SK-N-SH (cell line): ENCODE measurements around the gene PRR12. TPM values are rescaled to one million over a fixed set of nuclear protein-coding genes. Genes with fewer than 3 reads are reported as not detected.
A peak's percentile ranks its signal among the peaks of the same experiment; 100 is the strongest.

Experiments used
- CTCF ChIA-PET: fragments of 300-600, 350-600 bp; formaldehyde crosslinking; extraction: SDS; loops from one replicate; lab custom pipeline; 2021; lab: Yijun Ruan, JAX
- POLR2A ChIA-PET: fragments of 350-600 bp; sonication (Branson Sonifier 250); formaldehyde crosslinking; extraction: SDS; loops from one replicate; lab custom pipeline; 2020; ENCODE audit warnings: antibody characterized with exemption, inconsistent platforms; lab: Yijun Ruan, JAX
- DNase-seq: peaks from one replicate; pipeline ENCODE4 v3.0.0; 2012
- H2AFZ ChIP-seq: fragments of 200-600 bp; sonication (generic); 2 replicates; pipeline ENCODE4 v1.8.1; 2016; ENCODE audit warnings: antibody characterized with exemption, mild to moderate bottlenecking, low read depth
- H3F3A ChIP-seq: fragments of 200-600 bp; sonication (generic); replicated peaks from 2 replicates; pipeline ENCODE3; 2016; ENCODE audit warnings: antibody characterized with exemption, mild to moderate bottlenecking; ENCODE audit not compliant: insufficient read depth
- H3K27ac ChIP-seq, 2 experiments: fragments of 200-500 bp in 1 of 2; fragments of 200-600 bp in 1 of 2; sonication (Bioruptor generic) in 1 of 2; sonication (generic), shearing (Covaris generic) in 1 of 2; 2 replicates each; pipeline versions ENCODE4 v1.5.1 to v1.6.1; 2014 to 2016; ENCODE audit warnings: low read depth in 2 of 2, inconsistent platforms in 1 of 2, low read length in 1 of 2, mild to moderate bottlenecking in 1 of 2, mixed read lengths in 1 of 2
- H3K27me3 ChIP-seq: fragments of 200-600 bp; sonication (generic), shearing (Covaris generic); 2 replicates; pipeline ENCODE4 v1.6.1; 2016; ENCODE audit warnings: mixed run types; ENCODE audit not compliant: insufficient read depth
- H3K36me3 ChIP-seq, 2 experiments: fragments of 200-500 bp in 1 of 2; fragments of 200-600 bp in 1 of 2; sonication (Bioruptor generic) in 1 of 2; sonication (generic) in 1 of 2; replicated peaks in 1 of 2; 2 replicates each; pipeline versions ENCODE3 to v1.5.1; 2014 to 2016; ENCODE audit warnings: low read length in 1 of 2, mild to moderate bottlenecking in 1 of 2; ENCODE audit not compliant: insufficient read depth in 2 of 2, control insufficient read depth in 1 of 2
- H3K4me1 ChIP-seq, 2 experiments: fragments of 200-500 bp in 1 of 2; fragments of 200-600 bp in 1 of 2; sonication (Bioruptor generic) in 1 of 2; sonication (generic), shearing (Covaris generic) in 1 of 2; 2 replicates each; pipeline versions ENCODE4 v1.5.1 to v1.6.1; 2014 to 2016; ENCODE audit warnings: low read depth in 1 of 2, low read length in 1 of 2, mixed run types in 1 of 2; ENCODE audit not compliant: insufficient read depth in 2 of 2, control insufficient read depth in 1 of 2
- H3K4me2 ChIP-seq: fragments of 200-600 bp; sonication (generic), shearing (Covaris generic); 2 replicates; pipeline ENCODE4 v1.6.1; 2017; ENCODE audit warnings: mixed run types
- H3K4me3 ChIP-seq, 2 experiments: fragments of 200-500 bp in 1 of 2; fragments of 200-600 bp in 1 of 2; sonication (Bioruptor generic) in 1 of 2; sonication (generic), shearing (Covaris generic) in 1 of 2; 2 replicates each; pipeline versions ENCODE4 v1.5.1 to v1.8.1; 2014 to 2016; ENCODE audit warnings: low read depth in 2 of 2, inconsistent platforms in 1 of 2, low read length in 1 of 2, mild to moderate bottlenecking in 1 of 2, mixed read lengths in 1 of 2, moderate library complexity in 1 of 2
- H3K79me2 ChIP-seq: fragments of 200-600 bp; sonication (generic); 2 replicates; pipeline ENCODE4 v1.8.1; 2017; ENCODE audit warnings: mild to moderate bottlenecking; ENCODE audit not compliant: insufficient read depth
- H3K9ac ChIP-seq: fragments of 200-600 bp; sonication (generic); 2 replicates; pipeline ENCODE4 v1.6.1; 2017; ENCODE audit warnings: mixed run types
- H3K9me2 ChIP-seq: fragments of 200-600 bp; sonication (generic); 2 replicates; pipeline ENCODE4 v1.6.1; 2017; ENCODE audit warnings: mixed run types
- H3K9me3 ChIP-seq: fragments of 200-600 bp; sonication (generic); 2 replicates; pipeline ENCODE4 v1.6.1; 2017; ENCODE audit warnings: mixed run types, mild to moderate bottlenecking, moderate library complexity
- H4K20me1 ChIP-seq: fragments of 200-600 bp; sonication (generic); 2 replicates; pipeline ENCODE4 v1.6.1; 2017; ENCODE audit warnings: mild to moderate bottlenecking, mixed run types; ENCODE audit not compliant: insufficient read depth
- FOXM1 ChIP-seq: IDR thresholded peaks from 2 replicates; pipeline ENCODE4 v1.4.0; 2012; ENCODE audit warnings: low read depth, mild to moderate bottlenecking
- JUND ChIP-seq: IDR thresholded peaks from 2 replicates; pipeline ENCODE4 v1.4.0; 2012
- NFIC ChIP-seq: IDR thresholded peaks from 2 replicates; pipeline ENCODE4 v1.4.0; 2012; ENCODE audit warnings: borderline replicate concordance
- RCOR1 ChIP-seq: fragments of 150-350 bp; IDR thresholded peaks from 2 replicates; pipeline ENCODE4 v1.6.1; 2017; ENCODE audit warnings: antibody characterized with exemption, low read length
- REST ChIP-seq: IDR thresholded peaks from 2 replicates; pipeline ENCODE4 v1.6.1; 2012; ENCODE audit warnings: mild to moderate bottlenecking, low read depth, low read length, moderate library complexity
- SIN3A ChIP-seq: IDR thresholded peaks from 2 replicates; pipeline ENCODE4 v1.6.1; 2012; ENCODE audit warnings: low read depth, mild to moderate bottlenecking, low read length, moderate library complexity, borderline replicate concordance
- USF2 ChIP-seq: fragments of 150-350 bp; IDR thresholded peaks from 2 replicates; pipeline ENCODE4 v1.6.1; 2017; ENCODE audit warnings: antibody characterized with exemption, low read length, low read depth, borderline replicate concordance
- WGBS: methylation state at CpG from one replicate; pipeline ENCODE4 v1.1.6; 2017; ENCODE audit warnings: low lambda C conversion rate; 5-methylcytosine and 5-hydroxymethylcytosine counted together
- polyA plus RNA-seq, 3 experiments: library from polyadenylated mRNA; depleted of rRNA; stranded (reverse); fragments of >200 nt; gene quantifications; 2 replicates each; pipeline ENCODE4 v1.2.3, GENCODE V29; 2012

PRR12 gene
- polyA plus RNA-seq, 1 of the 3 experiments (the other 2 are of a cell fraction) = 1.7 TPM

- no peaks in the 10 kb centered on the region for H3K27me3 ChIP-seq
- ChIA-PET POLR2A (interaction anchor here (1.0 kb wide), 1 partner anchor 14 kb away, joined by 3 read pairs; the partner anchor contains the start of gene NOSIP), CTCF (interaction anchor here (1.3 to 2.2 kb wide), 2 partner anchors 24 to 78 kb away, joined by 4 to 12 read pairs; no protein-coding TSS in a partner anchor)
- H4K20me1 ChIP-seq = peaks cover 41% of the 10 kb centered on the region
- no peaks in the 10 kb centered on the region for H3K9me3 ChIP-seq
- H3F3A ChIP-seq = peaks cover 28% of the 10 kb centered on the region
- TF ChIP-seq NFIC = no peak
- TF ChIP-seq REST = no peak
- no peak for TF ChIP-seq JUND
- TF ChIP-seq RCOR1 = no peak
- peaks cover 0 to 12% of the 10 kb centered on the region in 2 experiments; a peak in 1 of 4 replicates for H3K4me1 ChIP-seq
- 95% methylated on average over 35 of the region's 35 CpGs for WGBS
- H3K27ac ChIP-seq = peak overlapping the region in 1 of 2 experiments; percentile 26; a peak in 1 of 4 replicates
- H3K9me2 ChIP-seq = no peaks in the 10 kb centered on the region
- no peak for DNase-seq
- no peak overlapping the region for H3K4me3 ChIP-seq
- peaks cover 24 to 47% of the 10 kb centered on the region in 2 experiments for H3K36me3 ChIP-seq
- peak overlapping the region; percentile 98; the same call in 1 of the 2 replicates for H3K4me2 ChIP-seq
- H3K79me2 ChIP-seq = peaks cover 60% of the 10 kb centered on the region
- peak overlapping the region; percentile 1; the same call in 1 of the 2 replicates for H3K9ac ChIP-seq
- no peak overlapping the region for H2AFZ ChIP-seq
Observed at GRCh38 chr19:49594157-49594992, 3.4 kb downstream of the PRR12 start.

GRCh38 chr19:49594993-49595818 is 4.2 kb downstream of the PRR12 start:
- Histone ChIP-seq H3K4me3 (no peak overlapping the region), H3F3A (peaks cover 25% of the 10 kb centered on the region), H3K4me2 (no peak overlapping the region), H3K9ac (no peak overlapping the region), H3K27me3 (no peaks in the 10 kb centered on the region), H3K27ac (no peak overlapping the region), H3K4me1 (peaks cover 0 to 12% of the 10 kb centered on the region in 2 experiments; a peak in 1 of 4 replicates), H2AFZ (no peak overlapping the region), H3K36me3 (peaks cover 29 to 55% of the 10 kb centered on the region in 2 experiments), H3K9me2 (no peaks in the 10 kb centered on the region), H3K79me2 (peaks cover 69% of the 10 kb centered on the region), H3K9me3 (no peaks in the 10 kb centered on the region), H4K20me1 (peaks cover 50% of the 10 kb centered on the region)
- TF ChIP-seq USF2 (no peak), SIN3A (no peak), FOXM1 (no peak)
- 91% methylated on average over 13 of the region's 35 CpGs for WGBS
- CTCF ChIA-PET = interaction anchor here (0.8 to 2.2 kb wide), 6 partner anchors 25 to 83 kb away, joined by 3 to 12 read pairs (median 4); partner anchors contain the start of gene RRAS
- DNase-seq = no peak
- POLR2A ChIA-PET = no interaction called here
